Dermis microvascular lymphatic vessel endothelial cell (primary cell): ENCODE data around the gene INO80C. TPM values are rescaled to one million over a fixed set of nuclear protein-coding genes. Genes with fewer than 3 reads are reported as not detected.
"Not testable (repeated sequence)": the region's sequence is repeated elsewhere in the genome, so short reads cannot be mapped to it uniquely, and the experiment has no call there.

Experiments used
- DNase-seq, 2 donors: peaks; one replicate each; pipeline versions ENCODE4 v3.0.0 to v3.0.0-alpha.2; 2010; ENCODE audit warnings: low read depth in 2 of 2
- total RNA-seq: library from RNA; depleted of rRNA; stranded (reverse); fragments of >200 nt; gene quantifications from 2 replicates; pipeline ENCODE4 v1.2.1, GENCODE V29; 2014

Gene INO80C
- total RNA-seq, 1 donor from 2014 or later: 8.3 TPM

DNA sequence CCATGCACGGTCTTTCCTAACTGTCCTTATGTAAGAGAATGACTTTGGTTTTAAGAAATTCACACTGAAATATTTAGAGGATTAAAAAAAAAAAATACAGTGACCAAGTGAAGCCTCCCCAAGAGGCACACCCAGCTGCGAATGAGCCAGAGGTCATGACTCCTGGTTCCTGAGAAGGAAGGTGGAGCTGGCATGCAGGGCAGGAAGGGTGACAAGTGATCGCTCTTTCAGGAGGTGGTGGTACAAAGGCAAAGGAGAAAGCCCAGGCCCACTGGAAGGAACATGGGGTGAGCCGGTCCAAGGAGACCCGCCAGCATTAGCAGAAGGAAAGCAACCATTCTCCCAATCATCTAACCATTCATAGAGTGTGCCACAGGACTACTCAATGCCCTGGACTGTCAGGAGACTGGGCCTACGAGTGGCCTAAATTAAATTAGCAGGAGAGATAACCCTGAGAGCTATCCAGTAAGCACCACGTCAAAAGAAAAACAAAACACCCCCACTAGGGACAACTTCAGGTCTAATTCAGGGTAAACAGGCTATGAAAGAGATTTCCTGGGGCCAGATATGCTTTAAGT, 7.8 kb downstream of the INO80C start:
- peak in 1 of 2 donors; percentile 13 for DNase-seq

DNA sequence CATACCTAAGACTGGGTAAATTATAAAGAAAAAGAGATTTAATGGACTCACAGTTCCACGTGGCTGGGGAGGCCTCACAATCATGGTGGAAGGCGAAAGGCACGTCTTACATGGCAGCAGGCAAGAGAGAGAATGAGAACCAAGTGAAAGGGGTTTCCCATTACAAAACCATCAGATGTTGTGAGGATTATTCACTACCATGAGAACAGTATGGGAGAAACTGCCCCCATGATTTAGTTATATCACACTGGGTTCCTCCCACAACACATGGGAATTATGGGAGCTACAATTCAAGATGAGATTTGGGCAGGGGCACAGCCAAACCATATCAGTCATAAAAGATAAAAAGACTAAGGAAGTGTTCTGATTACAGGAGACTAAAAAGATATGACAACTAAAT, 8.5 kb downstream of the INO80C start:
- DNase-seq: not testable (repeated sequence)

DNA sequence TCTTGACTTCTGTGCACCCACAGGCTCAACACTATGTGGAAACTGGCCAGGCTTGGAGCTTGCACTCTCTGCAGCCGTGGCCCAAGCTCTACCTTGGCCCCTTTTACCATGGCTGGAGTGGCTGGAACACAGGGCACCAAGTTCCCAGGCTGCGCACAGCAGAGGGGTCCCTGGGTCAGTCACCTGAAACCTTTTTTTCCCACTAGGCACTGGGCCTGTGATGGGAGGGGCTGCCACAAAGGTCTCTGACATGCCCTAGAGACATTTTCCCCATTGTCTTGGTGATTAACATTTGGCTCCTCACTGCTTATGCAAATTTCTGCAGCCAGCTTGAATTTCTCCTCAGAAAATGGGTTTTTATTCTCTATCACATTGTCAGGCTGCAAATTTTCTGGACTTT, 9.4 kb downstream of the INO80C start:
- DNase-seq: not testable (repeated sequence)

DNA sequence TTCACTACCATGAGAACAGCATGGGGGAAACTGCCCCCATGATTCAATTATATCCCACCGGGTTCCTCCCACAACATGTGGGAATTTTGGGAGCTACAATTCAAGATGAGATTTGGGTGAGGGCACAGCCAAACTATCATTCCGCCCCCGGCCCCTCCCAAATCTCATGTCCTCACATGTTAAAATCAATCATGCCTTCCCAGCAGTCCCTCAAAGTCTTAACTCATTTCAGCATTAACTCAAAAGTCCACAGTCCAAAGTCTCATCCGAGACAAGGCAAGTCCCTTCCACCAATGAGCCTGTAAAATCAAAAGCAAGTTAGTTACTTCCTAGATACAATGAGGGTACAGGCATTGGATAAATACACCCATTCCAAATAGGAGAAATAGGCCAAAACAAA, 10.2 kb downstream of the INO80C start:
- DNase-seq: not testable (repeated sequence)

DNA sequence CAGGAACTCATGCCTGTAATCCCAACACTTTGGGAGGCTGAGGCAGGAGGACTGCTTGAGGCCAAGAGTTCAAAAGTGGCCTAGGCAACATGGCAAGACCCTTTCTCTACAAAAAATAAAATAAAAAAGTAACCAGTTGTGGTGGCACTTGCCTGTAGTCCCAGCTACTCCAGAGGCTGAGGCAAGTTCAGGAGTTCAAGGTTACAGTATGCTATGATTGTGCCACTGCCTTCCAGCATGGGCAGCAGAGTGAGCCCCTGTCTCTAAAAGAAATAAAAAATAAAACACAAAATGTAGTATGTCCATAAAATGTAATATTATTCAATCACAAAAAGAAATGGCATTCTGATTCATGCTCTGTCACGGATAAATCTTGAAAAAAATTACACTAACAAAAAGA, 11.9 kb downstream of the INO80C start:
- no peak for DNase-seq

DNA sequence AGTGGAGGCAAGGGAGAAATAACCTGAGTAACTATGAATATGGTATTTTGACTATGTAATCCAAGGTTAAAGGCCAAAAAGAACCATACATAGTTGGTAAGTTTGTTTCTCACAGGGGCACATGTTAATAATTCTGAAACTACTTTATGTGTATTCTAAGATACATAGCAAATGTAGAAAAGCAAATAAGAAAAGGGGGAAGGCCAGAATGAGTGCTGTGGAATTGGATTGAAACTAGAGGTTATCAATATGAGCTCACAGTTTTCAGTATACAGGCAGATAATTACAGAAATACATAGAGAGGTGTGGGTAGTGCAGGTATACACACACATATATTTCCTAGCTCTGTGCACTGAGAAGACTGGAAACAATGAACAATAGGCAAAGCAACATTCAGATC, 13.7 kb downstream of the INO80C start:
- DNase-seq: no peak

DNA sequence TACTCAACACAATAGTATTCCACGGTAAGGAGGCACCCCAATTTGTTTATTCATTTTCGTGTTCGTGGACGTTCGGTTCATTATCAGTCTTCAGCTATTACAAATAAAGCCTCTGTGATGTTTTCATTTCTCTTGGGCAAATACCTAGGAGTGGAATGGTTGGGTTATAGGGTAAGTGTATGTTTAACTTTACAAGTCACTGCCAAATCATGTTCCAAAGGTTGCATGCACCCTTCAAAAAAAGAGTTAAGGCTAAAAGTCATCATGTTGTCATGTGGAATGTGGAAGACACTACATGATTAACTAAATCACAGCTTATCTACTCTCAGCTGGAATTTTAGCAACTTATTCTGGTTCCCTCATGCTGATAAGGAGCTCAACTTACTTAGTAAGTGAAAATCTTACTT, 15.8 kb downstream of the INO80C start:
- DNase-seq: no peak

DNA sequence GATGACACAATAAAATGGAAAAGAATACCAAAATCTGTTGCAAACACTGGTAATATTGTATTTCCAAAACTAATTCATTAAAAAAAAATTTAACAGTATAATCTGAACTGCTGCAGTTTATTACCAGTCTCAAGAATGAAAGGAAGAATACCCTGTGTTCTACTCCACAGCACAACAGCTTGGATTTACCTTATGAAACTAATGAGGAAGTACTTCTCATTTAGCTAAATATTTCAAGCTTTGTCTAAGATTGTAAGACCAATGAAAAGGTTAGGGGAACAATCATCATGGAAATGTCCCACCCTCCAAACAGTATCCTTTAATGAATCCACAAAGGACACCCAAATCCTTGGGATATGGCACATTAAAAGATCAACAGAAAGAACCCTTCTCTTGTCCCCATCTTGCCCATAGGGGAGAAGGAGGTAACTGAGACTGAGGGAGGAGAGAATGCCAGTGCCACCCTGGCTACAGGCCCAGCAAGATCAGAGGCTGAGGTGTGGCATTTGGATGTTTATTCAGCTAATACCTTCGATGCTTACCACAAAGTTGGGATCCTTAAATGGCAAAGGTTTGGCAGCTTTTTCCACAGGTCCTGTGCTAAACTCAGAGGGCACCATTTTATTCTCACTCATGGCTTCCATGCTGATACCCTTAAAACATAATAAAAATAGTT, 17.7 kb downstream of the INO80C start:
- no peak for DNase-seq

DNA sequence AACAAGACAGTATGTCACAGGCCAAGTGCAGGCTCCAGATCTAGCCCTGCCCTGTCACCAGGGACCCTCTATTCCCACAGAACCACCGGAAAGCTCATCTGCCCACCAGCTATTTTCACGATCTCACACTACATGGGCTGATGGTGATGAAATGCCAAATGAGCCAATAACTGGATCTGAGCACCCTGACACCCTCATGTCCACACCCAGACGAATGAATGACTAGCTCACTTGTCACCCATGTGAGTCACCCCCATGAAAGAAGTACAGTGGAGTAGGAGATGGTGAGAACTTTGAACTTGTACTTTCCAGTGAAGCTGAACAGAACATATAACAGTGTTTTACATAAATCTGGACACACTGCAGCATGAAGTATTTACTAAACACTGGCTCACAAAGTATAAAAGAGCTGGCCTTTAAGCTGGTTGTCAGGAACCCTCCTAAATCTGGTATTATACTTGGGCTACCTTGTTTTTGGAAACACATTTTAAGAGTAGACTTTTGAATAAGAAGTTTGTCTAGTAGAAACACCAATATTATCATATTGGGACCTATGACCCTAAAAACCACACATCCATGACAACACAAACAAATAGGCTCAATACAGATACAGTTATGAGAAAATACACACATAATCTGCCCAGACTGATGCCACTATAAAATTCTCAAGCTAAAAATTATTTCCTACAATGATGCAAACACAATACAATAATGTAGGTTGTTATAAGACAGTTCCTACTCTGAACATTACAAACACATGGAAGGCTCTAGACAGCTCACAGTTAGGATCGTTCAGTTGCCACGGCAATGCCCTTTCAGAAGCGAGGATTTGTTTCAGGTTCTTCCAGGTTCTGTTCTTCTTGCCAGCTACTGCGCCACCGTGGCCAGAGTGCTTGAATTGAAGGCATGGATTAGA, 19.0 kb downstream of the INO80C start:
- peak in 1 of 2 donors; percentile 87 for DNase-seq

DNA sequence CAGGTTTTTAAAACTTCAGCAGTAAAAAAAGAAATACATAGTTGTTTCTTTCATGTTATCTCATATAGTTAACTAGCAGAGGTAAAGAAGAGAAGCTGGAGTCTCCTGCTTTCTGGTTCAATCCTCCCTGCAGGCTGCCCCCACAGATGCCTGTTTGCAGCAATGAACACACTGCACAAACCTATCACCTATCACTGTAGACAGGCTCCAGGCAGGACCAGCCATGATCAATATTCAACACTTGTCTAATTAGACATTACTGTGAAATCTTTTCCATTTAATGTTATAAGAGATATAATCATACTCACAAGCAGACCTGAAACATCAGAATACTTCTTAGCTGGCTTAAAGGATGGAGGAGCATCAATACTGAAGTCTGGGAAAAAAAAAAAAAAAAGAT, 19.8 kb downstream of the INO80C start:
- no peak for DNase-seq

DNA sequence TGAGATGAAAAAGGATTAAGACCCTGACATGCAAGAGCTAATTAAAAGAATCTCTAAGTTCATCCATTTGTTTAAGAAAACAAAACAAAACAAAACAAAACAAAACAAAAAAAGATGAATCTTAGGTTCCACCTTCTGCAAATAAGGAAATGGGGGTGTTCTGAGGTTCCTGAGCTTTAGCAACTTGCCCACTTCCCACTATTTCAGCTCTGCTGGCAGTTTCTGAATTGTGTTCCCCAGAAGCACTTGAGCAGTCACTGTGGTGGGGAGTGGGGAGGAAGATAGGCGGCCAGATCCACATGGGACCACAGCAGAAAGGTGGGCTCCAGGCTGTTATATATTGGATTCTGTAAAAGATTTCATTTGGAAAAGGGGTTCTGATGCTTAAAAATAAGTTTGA, 20.3 kb downstream of the INO80C start:
- DNase-seq: no peak

DNA sequence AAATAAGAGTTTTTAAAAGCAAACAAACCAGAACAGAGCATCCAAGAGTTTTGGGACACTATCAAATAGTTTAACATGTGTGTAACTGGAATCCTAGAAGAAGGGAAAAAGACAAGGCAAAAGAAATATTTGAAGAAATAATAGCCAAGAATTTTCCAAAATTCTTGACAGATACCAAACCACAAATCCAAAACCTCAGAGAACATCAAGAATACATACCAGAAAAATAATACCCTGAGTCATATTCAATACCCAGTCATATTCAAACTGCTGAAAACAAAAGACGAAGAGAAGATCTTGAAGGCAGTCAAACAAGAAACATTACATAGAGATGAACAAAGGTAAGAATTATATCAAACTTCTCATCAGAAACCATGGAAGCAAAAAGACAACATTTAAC, 22.9 kb downstream of the INO80C start:
- no peak for DNase-seq

DNA sequence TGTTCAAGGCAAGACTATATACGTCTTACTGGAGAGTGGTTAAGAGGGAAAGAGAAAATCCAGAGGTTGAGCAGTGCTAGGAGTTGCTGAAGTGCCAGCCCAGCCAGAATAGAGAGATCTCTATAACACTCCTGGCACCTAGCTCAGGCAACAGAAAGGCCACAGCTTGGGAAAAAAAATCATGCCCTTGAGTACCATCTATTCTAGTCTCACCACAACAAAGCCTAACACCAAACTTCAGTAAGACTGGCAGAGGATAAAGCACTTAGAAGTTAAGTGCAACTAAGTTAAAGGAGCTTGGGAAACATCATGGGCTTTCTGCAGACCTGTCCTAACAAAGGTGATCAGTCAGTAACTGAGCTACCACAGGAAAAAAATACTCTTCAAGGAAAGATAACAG, 24.2 kb downstream of the INO80C start:
- DNase-seq: no peak

DNA sequence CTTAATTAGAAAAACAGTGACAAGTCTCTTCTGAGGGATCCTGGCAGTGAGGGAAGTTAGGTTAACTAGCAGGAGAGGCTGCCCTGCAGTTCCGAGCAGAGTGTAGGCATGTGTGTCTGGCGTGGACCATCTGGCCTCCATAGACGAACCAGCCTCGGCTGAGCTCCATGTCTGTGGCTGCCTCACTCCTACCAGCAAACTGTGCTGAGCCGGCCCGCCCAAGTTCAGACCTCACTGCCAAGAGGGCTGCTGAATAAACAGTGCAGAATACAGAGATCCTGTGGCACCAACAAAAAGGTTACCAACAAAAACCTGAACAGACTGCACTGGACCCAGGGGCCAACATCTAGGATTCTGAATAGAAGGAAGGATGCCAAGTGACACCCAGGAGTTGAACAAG, 27.3 kb downstream of the INO80C start:
- peak in 1 of 2 donors; percentile 48 for DNase-seq

DNA sequence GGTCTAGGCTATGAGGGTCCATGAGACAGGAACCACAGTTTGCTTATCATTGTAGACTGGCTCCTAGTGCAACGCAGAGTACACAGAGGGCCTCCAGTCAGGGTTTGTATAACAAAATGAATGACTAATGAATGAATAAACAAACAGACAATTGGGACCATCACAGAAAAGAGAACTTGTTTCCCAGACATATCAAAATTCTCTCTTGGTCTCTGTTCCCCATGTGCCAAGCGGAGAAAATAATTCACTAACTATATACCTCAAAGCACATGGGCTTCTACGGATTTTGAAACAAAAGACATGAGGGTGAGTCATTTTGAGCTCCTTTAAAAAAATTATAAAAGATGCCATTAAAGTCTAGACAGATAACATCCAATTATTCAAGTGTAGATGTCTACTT, 28.0 kb downstream of the INO80C start:
- DNase-seq: peak in 1 of 2 donors; percentile 42

DNA sequence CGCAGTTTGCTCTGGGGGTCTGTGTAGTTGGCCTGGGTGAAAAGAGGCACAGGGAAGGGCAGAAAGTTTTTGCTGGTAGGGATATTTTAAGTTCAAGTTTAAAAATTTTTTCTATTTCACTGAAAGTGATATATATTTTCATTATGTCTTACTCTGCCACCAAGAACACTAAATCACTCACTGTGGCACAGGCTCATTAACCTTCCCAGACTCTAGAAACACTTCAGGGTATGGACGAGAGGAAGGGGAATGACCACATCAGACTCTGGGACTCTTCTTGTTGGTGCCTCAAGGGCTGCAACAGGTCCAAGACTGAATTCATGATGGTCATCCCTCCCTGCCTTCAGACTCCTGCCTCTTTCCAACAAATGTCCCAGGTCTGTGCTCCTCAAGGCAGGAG, 29.0 kb downstream of the INO80C start:
- no peak for DNase-seq

DNA sequence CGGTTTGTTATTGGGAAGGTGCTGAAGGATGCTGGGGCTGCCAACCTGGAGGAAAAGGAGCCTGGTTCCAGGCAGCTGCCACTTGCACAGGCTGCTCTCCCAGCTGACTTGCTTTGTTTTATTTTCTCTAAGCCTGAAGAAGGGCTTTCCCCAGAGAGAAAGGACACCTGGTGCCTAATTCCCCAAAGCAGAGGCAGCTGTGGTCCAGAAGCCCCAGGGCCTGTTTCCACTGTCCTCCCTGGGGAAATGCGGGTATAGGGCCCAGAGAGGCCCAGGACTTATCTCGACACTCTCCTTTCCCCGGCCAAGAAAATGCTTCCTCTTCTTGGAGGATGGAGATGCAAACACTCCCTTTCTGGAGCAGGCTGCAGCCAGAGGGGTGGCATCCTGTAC, 30.1 kb downstream of the INO80C start:
- DNase-seq: no peak

DNA sequence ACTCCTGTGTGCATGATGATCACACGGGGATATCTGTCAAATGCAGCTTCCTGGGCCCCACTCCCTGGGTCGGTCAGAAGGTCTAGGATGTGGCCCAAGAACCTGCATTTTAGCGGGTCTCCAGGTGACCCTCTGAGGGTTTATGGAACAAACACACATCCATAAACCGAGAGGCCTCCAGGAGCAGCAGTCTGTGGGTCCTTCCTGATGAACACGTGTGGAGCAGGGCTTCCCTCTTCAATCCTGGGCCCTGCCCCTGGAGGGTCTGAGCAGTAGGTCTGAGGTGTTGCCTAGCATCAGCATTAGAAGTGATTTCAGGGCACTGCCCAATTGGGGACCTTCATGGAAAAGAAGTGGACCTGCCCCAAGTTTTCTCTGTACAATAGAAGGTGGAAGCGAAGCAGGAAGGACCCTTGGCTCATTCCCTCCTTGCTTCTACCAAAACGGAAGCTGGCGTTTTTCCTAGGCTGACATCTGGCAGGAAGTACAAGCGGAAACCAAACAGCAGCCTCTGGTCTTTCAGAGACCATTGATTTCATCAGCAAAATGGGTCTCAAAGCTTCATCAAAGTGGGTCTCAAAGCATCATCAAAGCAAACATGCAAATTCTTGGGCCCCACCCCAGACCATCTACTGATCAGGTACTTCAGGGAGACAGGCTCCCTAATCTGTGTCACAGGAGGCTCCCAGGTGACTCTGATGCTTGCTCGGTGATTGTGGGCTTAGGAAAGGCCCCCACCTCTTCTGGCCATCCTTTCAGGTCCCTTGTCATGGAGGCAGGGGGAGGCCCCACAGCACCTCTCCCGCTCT, 30.7 kb downstream of the INO80C start:
- DNase-seq: peak; percentile 68 to 89

DNA sequence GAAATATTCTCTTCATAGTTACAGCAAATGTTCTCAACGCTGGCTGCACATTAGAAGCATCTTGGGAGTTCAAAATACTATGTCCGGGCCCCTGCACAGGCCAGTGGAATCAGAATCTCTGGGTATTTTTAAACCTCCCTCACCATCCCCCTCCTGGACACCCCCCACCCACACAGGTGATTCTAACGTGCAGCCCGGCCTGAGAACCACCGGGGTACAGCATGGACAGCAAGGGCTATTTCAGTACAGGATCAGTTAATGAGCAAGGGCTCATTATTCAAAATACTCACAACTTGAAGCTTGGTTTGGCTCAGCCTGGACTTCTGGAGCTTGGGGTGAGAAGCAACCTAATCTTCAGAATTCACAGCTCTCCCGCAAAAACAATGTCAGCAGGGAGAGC, 31.4 kb downstream of the INO80C start:
- DNase-seq: no peak

DNA sequence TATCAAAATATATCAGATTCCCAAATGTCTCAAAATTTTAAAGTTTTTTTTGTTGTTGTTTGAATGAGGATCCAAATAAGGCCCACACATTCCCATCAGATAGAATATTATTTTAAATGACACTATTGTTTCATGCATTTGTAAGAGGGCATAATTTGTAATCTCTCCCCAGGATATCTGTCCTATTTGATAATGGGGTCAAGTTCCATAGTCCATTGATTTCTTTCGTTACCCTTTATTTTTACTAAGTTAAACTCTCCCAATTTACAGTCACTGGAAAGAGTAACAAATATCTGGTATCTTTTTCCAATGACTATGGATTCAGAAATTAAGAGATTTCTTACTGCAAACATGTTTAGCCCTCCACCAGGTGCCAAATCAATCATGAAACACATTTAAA, 32.4 kb downstream of the INO80C start:
- DNase-seq: no peak

DNA sequence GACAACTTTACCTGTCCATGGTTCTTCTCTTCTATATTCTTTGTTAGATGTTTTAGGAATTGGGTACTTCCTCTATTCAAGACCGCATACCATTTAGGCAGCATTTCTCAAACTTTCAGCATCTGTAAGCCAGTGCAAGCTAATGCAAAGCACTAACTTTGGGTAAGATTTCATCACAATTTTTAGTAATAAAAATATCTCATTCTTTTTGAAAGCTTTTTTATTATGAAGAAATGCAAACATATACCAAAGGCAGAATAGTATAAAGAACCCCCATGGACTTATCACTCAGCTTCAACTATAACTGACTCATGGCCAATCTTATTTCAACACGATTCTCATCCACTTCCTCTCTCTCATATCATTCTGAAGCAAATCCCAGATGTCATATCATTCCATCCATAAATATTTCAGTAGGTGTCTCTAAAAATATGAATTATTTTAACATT, 32.9 kb downstream of the INO80C start:
- DNase-seq: peak; percentile 70 to 85

DNA sequence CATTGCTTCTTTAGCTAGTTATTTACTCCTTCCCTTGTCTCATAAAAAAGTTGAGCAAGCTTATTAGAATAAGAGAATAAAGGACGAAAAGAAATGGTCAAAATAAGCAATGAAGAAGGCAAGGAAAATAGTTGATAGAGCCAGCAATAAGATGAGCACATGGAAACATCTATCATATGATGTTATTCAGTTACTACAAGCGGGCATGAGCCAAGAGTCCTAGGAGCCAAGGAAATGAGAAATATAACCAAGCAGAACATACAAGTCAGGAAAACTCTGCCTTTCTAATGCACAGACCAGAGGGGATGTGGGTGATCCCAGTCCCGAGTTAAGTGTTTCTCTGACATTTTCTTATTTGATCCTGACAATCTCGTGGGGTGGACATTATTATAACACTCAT, 33.9 kb downstream of the INO80C start:
- peak in 1 of 2 donors; percentile 57 for DNase-seq
